Epithelial cell of esophagus (primary cell): ENCODE measurements around the gene GRB14.
"Not testable (repeated sequence)": the region's sequence is repeated elsewhere in the genome, so short reads cannot be mapped to it uniquely, and the experiment has no call there.

Experiments used
- DNase-seq: peaks from one replicate; pipeline ENCODE4 v3.0.0; 2010; ENCODE audit warnings: low read depth
- H3K4me3 ChIP-seq: 2 replicates; pipeline ENCODE4 v1.5.1; 2011; ENCODE audit warnings: mild to moderate bottlenecking, low read length, control low read depth
- TF ChIP-seq, protein P1 (sequence below): IDR thresholded peaks from 2 replicates; pipeline ENCODE4 v1.5.1; 2011; ENCODE audit warnings: low read depth, mild to moderate bottlenecking, low read length, control low read depth, inconsistent platforms; ENCODE audit not compliant: insufficient read depth; ENCODE audit errors: missing control alignments

The GRB14 gene

DNA sequence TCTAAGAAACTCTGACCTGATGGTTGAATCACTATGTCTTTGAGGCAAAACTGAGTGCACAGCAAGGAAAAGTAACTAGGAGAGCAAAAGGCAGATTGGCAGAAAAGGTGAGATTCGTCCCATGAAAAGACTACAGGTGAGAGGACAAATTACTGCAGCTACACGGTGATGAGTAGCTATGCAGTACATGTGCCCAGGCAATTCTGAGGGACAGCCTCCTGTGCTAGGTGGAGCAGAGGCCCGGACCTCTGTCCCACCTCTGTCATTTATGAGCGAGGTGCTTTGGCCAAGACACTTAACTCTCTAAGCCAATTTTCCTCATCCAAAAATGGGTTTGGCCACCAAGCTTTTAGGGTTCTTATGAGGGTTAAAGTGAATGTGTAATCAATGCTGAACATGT, 59.9 kb downstream of the GRB14 start:
- TF ChIP-seq, protein P1, sequence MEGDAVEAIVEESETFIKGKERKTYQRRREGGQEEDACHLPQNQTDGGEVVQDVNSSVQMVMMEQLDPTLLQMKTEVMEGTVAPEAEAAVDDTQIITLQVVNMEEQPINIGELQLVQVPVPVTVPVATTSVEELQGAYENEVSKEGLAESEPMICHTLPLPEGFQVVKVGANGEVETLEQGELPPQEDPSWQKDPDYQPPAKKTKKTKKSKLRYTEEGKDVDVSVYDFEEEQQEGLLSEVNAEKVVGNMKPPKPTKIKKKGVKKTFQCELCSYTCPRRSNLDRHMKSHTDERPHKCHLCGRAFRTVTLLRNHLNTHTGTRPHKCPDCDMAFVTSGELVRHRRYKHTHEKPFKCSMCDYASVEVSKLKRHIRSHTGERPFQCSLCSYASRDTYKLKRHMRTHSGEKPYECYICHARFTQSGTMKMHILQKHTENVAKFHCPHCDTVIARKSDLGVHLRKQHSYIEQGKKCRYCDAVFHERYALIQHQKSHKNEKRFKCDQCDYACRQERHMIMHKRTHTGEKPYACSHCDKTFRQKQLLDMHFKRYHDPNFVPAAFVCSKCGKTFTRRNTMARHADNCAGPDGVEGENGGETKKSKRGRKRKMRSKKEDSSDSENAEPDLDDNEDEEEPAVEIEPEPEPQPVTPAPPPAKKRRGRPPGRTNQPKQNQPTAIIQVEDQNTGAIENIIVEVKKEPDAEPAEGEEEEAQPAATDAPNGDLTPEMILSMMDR: no peak
- no peak overlapping the region for H3K4me3 ChIP-seq
- DNase-seq: no peak

GRCh38 chr2:164560902-164561301, 60.4 kb downstream of the GRB14 start:
- DNase-seq: no peak
- TF ChIP-seq, protein P1: no peak

GRCh38 chr2:164560181-164560792, 61.0 kb downstream of the GRB14 start:
- H3K4me3 ChIP-seq: no peak overlapping the region
- TF ChIP-seq, protein P1: peak; percentile 60
- DNase-seq: peak; percentile 28

More at GRCh38 chr2:164560902-164561301, 60.4 kb downstream of the GRB14 start:
- H3K4me3 ChIP-seq: no peak overlapping the region

DNA sequence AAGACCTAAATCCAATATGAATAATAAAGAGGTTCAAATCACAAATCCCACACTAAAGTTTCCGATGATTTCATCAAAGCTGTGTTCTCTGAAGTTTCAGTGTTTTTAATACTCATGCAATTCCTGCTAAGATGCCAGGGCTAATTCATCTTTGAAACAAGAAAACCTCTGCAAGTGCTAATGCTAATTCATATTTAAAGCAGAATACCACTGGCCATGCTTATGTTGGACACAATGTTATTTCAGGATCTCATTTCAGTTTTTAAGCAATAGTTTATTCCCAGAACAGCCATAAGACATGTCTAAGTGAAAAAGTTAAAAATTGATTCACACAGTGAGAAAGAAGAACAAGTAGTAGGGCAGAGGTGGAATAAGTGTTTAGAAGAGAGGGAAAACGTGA, 62.8 kb downstream of the GRB14 start:
- TF ChIP-seq, protein P1: no peak
- no peak for DNase-seq
- H3K4me3 ChIP-seq: no peak overlapping the region

- TF ChIP-seq, protein P1: no peak
- H3K4me3 ChIP-seq: no peak overlapping the region
- no peak for DNase-seq
These were observed 66.8 kb downstream of the GRB14 start for GRCh38 chr2:164554487-164554886.

DNA sequence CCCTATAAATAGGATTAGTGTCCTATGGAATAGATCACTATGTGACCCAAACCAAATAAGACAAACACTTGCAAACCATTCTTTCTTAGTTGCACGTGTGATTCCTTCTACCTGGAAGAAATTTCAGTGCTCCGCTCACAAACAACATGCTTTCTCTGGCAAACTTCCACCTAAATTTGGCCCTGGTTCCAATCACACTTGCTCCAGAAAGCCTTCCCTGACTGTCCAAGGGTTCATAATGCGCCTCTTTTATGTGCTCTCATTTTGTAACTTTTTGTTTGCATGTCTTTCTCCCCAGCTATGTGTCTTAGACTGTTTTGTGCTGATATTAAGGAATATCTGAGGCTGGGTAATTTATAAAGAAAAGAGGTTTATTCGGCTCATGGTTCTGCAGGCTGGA, 69.8 kb downstream of the GRB14 start:
- TF ChIP-seq, protein P1: no peak
- no peak for DNase-seq
- no peak overlapping the region for H3K4me3 ChIP-seq

DNA sequence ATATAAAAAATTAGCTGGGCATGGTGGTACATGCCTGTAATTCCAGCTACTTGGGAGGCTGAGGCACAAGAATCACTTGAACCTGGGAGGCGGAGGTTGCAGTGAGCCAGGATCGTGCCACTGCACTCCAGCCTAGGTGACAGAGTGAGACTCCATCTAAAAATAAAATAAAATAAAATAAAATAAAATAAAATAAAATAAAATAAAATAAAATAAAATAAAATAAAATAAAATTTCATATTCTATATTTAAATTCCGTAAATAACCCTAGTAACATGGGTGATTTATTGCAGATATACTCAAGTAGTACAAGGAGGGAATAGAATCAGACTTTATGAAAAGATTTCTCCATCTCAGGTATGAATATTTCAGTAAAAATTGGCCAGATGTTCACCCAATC, 71.6 kb downstream of the GRB14 start:
- H3K4me3 ChIP-seq, DNase-seq: not testable (repeated sequence)
